HepG2 (cell line): ENCODE results near the gene DUSP7. TPM values are rescaled to one million over a fixed set of nuclear protein-coding genes. Genes with fewer than 3 reads are reported as not detected.
A peak's percentile ranks its signal among the peaks of the same experiment; 100 is the strongest.

Source experiments
- CREB1 ChIP-seq, 2 experiments: fragments of 450-650 bp in 1 of 2; IDR thresholded peaks; 2 replicates each; pipeline ENCODE4 v1.6.1; 2016 to 2017; ENCODE audit warnings: control low read depth in 1 of 2, mild to moderate bottlenecking in 1 of 2, missing compliant biosample characterization in 1 of 2, missing genetic modification characterization in 1 of 2
- HNF4A ChIP-seq: sonication (generic); formaldehyde crosslinking; IDR thresholded peaks from 2 replicates; pipeline ENCODE4 v1.4.0; 2020; ENCODE audit warnings: missing genetic modification reagents
- SOX13 ChIP-seq, 3 experiments: fragments of 450-650 bp in 1 of 3; sonication (generic) in 1 of 3; formaldehyde crosslinking in 1 of 3; IDR thresholded peaks in 2 of 3; conservative IDR thresholded peaks in 1 of 3; 2 replicates each; pipeline versions ENCODE4 v1.5.0 to v1.6.1; 2016 to 2020; ENCODE audit warnings: antibody characterized with exemption in 1 of 3, mild to moderate bottlenecking in 1 of 3, missing compliant biosample characterization in 1 of 3, missing genetic modification reagents in 1 of 3, moderate library complexity in 1 of 3
- TAF1 ChIP-seq: sonication (generic); formaldehyde crosslinking; IDR thresholded peaks from 2 replicates; pipeline ENCODE4 v1.4.0; 2020; ENCODE audit warnings: missing genetic modification reagents
- THAP11 ChIP-seq: IDR thresholded peaks from 2 replicates; pipeline ENCODE4 v1.6.1; 2016; ENCODE audit warnings: missing biosample characterization, missing genetic modification reagents
- ZBTB38 ChIP-seq: sonication (generic); formaldehyde crosslinking; IDR thresholded peaks from 2 replicates; pipeline ENCODE4 v1.5.1; 2020; ENCODE audit warnings: mild to moderate bottlenecking, missing genetic modification reagents
- ZBTB7B ChIP-seq: sonication (generic); formaldehyde crosslinking; IDR thresholded peaks from 2 replicates; pipeline ENCODE4 v1.4.0; 2020; ENCODE audit warnings: missing genetic modification reagents
- ZNF143 ChIP-seq: sonication (generic); formaldehyde crosslinking; IDR thresholded peaks from 2 replicates; pipeline ENCODE4 v1.4.0; 2020; ENCODE audit warnings: missing genetic modification reagents
- ZNF644 ChIP-seq: IDR thresholded peaks from 2 replicates; pipeline ENCODE4 v1.6.1; 2016; ENCODE audit warnings: low read depth
- polyA plus RNA-seq, 8 experiments: library from polyadenylated mRNA; depleted of rRNA in 3 of 8; stranded (reverse) in 7 of 8; unstranded in 1 of 8; fragments of >200 nt; fragmentation: Illumina TruSeq in 4 of 8; extraction: Trizol in 4 of 8; gene quantifications; 2 replicates each; pipeline versions ENCODE4 v1.2.1 to v1.2.3, GENCODE V29; 2011 to 2016; ENCODE audit warnings: low read depth in 4 of 8, missing spikeins in 1 of 8, mixed read lengths in 1 of 8; ENCODE audit not compliant: insufficient read depth in 1 of 8
- total RNA-seq, 5 experiments: library from RNA; depleted of rRNA; stranded (reverse); fragments of >200 nt; fragmentation: Illumina TruSeq; extraction: Trizol; gene quantifications; 2 replicates each; pipeline ENCODE4 v1.2.3, GENCODE V29; 2016; ENCODE audit warnings: low read depth in 1 of 5
- TF ChIP-seq, protein P1 (sequence below): sonication (generic); formaldehyde crosslinking; IDR thresholded peaks from 2 replicates; pipeline ENCODE4 v1.4.0; 2020; ENCODE audit warnings: mild to moderate bottlenecking, missing genetic modification reagents, borderline replicate concordance
- TF ChIP-seq, protein P2 (sequence below): sonication (generic); formaldehyde crosslinking; IDR thresholded peaks from 2 replicates; pipeline ENCODE4 v1.4.0; 2020; ENCODE audit warnings: missing genetic modification reagents, borderline replicate concordance

Gene DUSP7
- total and polyA plus RNA-seq, 2 of the 13 experiments (the other 11 are each of a cell fraction or from before 2014, with no cell fraction given): 6.6 to 8.8 TPM

- TF ChIP-seq, protein P1, sequence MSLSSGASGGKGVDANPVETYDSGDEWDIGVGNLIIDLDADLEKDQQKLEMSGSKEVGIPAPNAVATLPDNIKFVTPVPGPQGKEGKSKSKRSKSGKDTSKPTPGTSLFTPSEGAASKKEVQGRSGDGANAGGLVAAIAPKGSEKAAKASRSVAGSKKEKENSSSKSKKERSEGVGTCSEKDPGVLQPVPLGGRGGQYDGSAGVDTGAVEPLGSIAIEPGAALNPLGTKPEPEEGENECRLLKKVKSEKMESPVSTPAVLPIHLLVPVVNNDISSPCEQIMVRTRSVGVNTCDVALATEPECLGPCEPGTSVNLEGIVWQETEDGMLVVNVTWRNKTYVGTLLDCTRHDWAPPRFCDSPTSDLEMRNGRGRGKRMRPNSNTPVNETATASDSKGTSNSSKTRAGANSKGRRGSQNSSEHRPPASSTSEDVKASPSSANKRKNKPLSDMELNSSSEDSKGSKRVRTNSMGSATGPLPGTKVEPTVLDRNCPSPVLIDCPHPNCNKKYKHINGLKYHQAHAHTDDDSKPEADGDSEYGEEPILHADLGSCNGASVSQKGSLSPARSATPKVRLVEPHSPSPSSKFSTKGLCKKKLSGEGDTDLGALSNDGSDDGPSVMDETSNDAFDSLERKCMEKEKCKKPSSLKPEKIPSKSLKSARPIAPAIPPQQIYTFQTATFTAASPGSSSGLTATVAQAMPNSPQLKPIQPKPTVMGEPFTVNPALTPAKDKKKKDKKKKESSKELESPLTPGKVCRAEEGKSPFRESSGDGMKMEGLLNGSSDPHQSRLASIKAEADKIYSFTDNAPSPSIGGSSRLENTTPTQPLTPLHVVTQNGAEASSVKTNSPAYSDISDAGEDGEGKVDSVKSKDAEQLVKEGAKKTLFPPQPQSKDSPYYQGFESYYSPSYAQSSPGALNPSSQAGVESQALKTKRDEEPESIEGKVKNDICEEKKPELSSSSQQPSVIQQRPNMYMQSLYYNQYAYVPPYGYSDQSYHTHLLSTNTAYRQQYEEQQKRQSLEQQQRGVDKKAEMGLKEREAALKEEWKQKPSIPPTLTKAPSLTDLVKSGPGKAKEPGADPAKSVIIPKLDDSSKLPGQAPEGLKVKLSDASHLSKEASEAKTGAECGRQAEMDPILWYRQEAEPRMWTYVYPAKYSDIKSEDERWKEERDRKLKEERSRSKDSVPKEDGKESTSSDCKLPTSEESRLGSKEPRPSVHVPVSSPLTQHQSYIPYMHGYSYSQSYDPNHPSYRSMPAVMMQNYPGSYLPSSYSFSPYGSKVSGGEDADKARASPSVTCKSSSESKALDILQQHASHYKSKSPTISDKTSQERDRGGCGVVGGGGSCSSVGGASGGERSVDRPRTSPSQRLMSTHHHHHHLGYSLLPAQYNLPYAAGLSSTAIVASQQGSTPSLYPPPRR (CRISPR knock-in tag): peak; percentile 48; the same call in 1 of the 2 replicates
- TF ChIP-seq ZBTB38 (0 out of 2 replicates have a peak, but pooled peaks have one; percentile 4), SOX13 (IDR thresholded peaks at IDR 0.05) (peak; percentile 95), SOX13 (CRISPR knock-in tag; conservative IDR thresholded peaks at IDR 0.05 in 1 of 2, IDR thresholded peaks at IDR 0.05 in 1 of 2) (peak in 1 of 2 experiments; percentile 100; a peak in 2 of 4 replicates), THAP11 (peak; percentile 59; the same call in 1 of the 2 replicates), ZNF644 (no peak), TAF1 (peak; percentile 42; the same call in 1 of the 2 replicates), CREB1 (IDR thresholded peaks at IDR 0.05) (peak; percentile 76), CREB1 (CRISPR knock-in tag; IDR thresholded peaks at IDR 0.05) (peak; percentile 56; the same call in 1 of the 2 replicates), ZBTB7B (CRISPR knock-in tag) (peak; percentile 48; the same call in 1 of the 2 replicates), ZNF143 (no peak), HNF4A (peak; percentile 39; the same call in 1 of the 2 replicates)
- TF ChIP-seq, protein P2, sequence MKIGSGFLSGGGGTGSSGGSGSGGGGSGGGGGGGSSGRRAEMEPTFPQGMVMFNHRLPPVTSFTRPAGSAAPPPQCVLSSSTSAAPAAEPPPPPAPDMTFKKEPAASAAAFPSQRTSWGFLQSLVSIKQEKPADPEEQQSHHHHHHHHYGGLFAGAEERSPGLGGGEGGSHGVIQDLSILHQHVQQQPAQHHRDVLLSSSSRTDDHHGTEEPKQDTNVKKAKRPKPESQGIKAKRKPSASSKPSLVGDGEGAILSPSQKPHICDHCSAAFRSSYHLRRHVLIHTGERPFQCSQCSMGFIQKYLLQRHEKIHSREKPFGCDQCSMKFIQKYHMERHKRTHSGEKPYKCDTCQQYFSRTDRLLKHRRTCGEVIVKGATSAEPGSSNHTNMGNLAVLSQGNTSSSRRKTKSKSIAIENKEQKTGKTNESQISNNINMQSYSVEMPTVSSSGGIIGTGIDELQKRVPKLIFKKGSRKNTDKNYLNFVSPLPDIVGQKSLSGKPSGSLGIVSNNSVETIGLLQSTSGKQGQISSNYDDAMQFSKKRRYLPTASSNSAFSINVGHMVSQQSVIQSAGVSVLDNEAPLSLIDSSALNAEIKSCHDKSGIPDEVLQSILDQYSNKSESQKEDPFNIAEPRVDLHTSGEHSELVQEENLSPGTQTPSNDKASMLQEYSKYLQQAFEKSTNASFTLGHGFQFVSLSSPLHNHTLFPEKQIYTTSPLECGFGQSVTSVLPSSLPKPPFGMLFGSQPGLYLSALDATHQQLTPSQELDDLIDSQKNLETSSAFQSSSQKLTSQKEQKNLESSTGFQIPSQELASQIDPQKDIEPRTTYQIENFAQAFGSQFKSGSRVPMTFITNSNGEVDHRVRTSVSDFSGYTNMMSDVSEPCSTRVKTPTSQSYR: peak; percentile 56; the same call in 1 of the 2 replicates
These were observed 16.5 kb downstream of the DUSP7 start (continued) for GRCh38 chr3:52039846-52040245.
